HepG2 (cell line): ENCODE measurements around the gene TTLL11. TPM values are rescaled to one million over a fixed set of nuclear protein-coding genes. Genes with fewer than 3 reads are reported as not detected.
A peak's percentile ranks its signal among the peaks of the same experiment; 100 is the strongest.

Source experiments
- ATAC-seq: fragments of 200-7000 bp; cut with Tn5 transposase; 3 replicates; pipeline ENCODE4 v1.9.1; 2020; ENCODE audit warnings: mild to moderate bottlenecking, moderate library complexity
- BruUV-seq: library from RNA; stranded (reverse); fragments of 400-500 nt; replicated peaks from 2 replicates; lab custom pipeline; 2021; lab: Mats Ljungman, UMichigan
- CTCF ChIA-PET: fragments of 300-600 bp; formaldehyde crosslinking; extraction: SDS; loops from one replicate; lab custom pipeline; 2021; ENCODE audit warnings: low total read pairs, inconsistent platforms, low intra/inter-chr PET ratio; lab: Yijun Ruan, JAX
- POLR2A ChIA-PET: fragments of 350-600 bp; sonication (Branson Sonifier 250); formaldehyde crosslinking; loops from one replicate; lab custom pipeline; 2020; ENCODE audit warnings: antibody characterized with exemption, inconsistent platforms; lab: Yijun Ruan, JAX
- DNase-seq: peaks from one replicate; pipeline ENCODE4 v3.0.0-alpha.2; 2015; ENCODE audit warnings: low spot score
- FAIRE-seq: peaks from 3 replicates; lab custom pipeline; 2011; peaks lifted over from hg19 to GRCh38; lab: Jason Lieb, UNC
- H2AFZ ChIP-seq: one replicate; pipeline ENCODE4 v1.6.1; 2011; ENCODE audit warnings: low read length, inconsistent platforms
- H3K27ac ChIP-seq: fragments of 300-600 bp; 3 replicates; pipeline ENCODE4 v1.8.0; 2011; ENCODE audit warnings: mixed run types, mild to moderate bottlenecking, mixed read lengths, low read length, inconsistent platforms; ENCODE audit not compliant: insufficient read depth; ENCODE audit errors: extremely low read length
- H3K27me3 ChIP-seq, 2 experiments: fragments of 200-600 bp in 1 of 2; 2 replicates in 1 of 2; 3 replicates in 1 of 2; pipeline versions ENCODE4 v1.6.0 to v1.8.0; 2011; ENCODE audit warnings: low read length in 2 of 2, mild to moderate bottlenecking in 2 of 2, moderate library complexity in 2 of 2, inconsistent platforms in 1 of 2; ENCODE audit not compliant: insufficient read depth in 2 of 2, control insufficient read depth in 1 of 2
- H3K36me3 ChIP-seq, 2 experiments: fragments of 200-600 bp in 1 of 2; replicated peaks in 1 of 2; 2 replicates in 1 of 2; 3 replicates in 1 of 2; pipeline versions ENCODE4 v1.5.1 to v1.8.0; 2011; ENCODE audit warnings: low read length in 2 of 2, inconsistent platforms in 1 of 2; ENCODE audit not compliant: insufficient read depth in 2 of 2, control insufficient read depth in 1 of 2
- H3K4me1 ChIP-seq: 2 replicates; pipeline ENCODE4 v1.5.1; 2012; ENCODE audit warnings: low read length, inconsistent platforms; ENCODE audit not compliant: insufficient read depth
- H3K4me2 ChIP-seq: 2 replicates; pipeline ENCODE4 v1.6.0; 2011; ENCODE audit warnings: low read depth, low read length, inconsistent platforms
- H3K4me3 ChIP-seq, 3 experiments: fragments of 200-600 bp in 1 of 3; sonication (generic), shearing (Covaris generic) in 1 of 3; replicated peaks in 1 of 3; 2 replicates each; pipeline ENCODE4 v1.5.1; 2011 to 2016; ENCODE audit warnings: low read length in 3 of 3, inconsistent platforms in 2 of 3, low read depth in 2 of 3, mild to moderate bottlenecking in 2 of 3, control low read depth in 1 of 3, mixed read lengths in 1 of 3; ENCODE audit not compliant: insufficient read depth in 1 of 3
- H3K79me2 ChIP-seq: one replicate; pipeline ENCODE4 v1.6.1; 2011; ENCODE audit warnings: low read length, inconsistent platforms; ENCODE audit not compliant: insufficient read depth
- H3K9ac ChIP-seq: 2 replicates; pipeline ENCODE4 v1.6.0; 2011; ENCODE audit warnings: mild to moderate bottlenecking, low read depth, low read length, inconsistent platforms; ENCODE audit not compliant: insufficient read depth
- H3K9me3 ChIP-seq: 2 replicates; pipeline ENCODE4 v1.5.1; 2012; ENCODE audit warnings: mild to moderate bottlenecking, low read length
- H4K20me1 ChIP-seq: 2 replicates; pipeline ENCODE4 v1.6.0; 2011; ENCODE audit warnings: inconsistent platforms, mild to moderate bottlenecking, low read length, moderate library complexity; ENCODE audit not compliant: insufficient read depth
- ARNTL ChIP-seq: sonication (generic); formaldehyde crosslinking; IDR thresholded peaks from 2 replicates; pipeline ENCODE4 v1.4.0; 2020; ENCODE audit warnings: mild to moderate bottlenecking, missing genetic modification reagents
- CHCHD3 ChIP-seq: sonication (generic); formaldehyde crosslinking; IDR thresholded peaks from 2 replicates; pipeline ENCODE4 v1.8.0; 2022; ENCODE audit warnings: mild to moderate bottlenecking, missing genetic modification reagents, moderate library complexity
- CREB1 ChIP-seq, 2 experiments: fragments of 450-650 bp in 1 of 2; IDR thresholded peaks; 2 replicates each; pipeline ENCODE4 v1.6.1; 2016 to 2017; ENCODE audit warnings: control low read depth in 1 of 2, mild to moderate bottlenecking in 1 of 2, missing compliant biosample characterization in 1 of 2, missing genetic modification characterization in 1 of 2
- ERF ChIP-seq: IDR thresholded peaks from 2 replicates; pipeline ENCODE4 v1.6.1; 2018; ENCODE audit warnings: missing biosample characterization, missing genetic modification reagents
- HMGXB4 ChIP-seq, 2 experiments: sonication (generic) in 1 of 2; formaldehyde crosslinking in 1 of 2; IDR thresholded peaks; 2 replicates each; pipeline versions ENCODE4 v1.4.0 to v1.6.1; 2018 to 2020; ENCODE audit warnings: missing genetic modification reagents in 2 of 2, borderline replicate concordance in 1 of 2, low read depth in 1 of 2, mild to moderate bottlenecking in 1 of 2, missing biosample characterization in 1 of 2
- LCORL ChIP-seq, 2 experiments: fragments of 450-650 bp in 1 of 2; sonication (generic) in 1 of 2; formaldehyde crosslinking in 1 of 2; IDR thresholded peaks; 2 replicates each; pipeline versions ENCODE4 v1.5.0 to v1.6.1; 2017 to 2020; ENCODE audit warnings: antibody characterized with exemption in 1 of 2, missing genetic modification reagents in 1 of 2
- NAIF1 ChIP-seq: sonication (generic); formaldehyde crosslinking; IDR thresholded peaks from 2 replicates; pipeline ENCODE4 v1.5.0; 2020; ENCODE audit warnings: mild to moderate bottlenecking, missing genetic modification reagents, borderline replicate concordance
- NFIB ChIP-seq: sonication (generic); formaldehyde crosslinking; IDR thresholded peaks from 2 replicates; pipeline ENCODE4 v1.9.0; 2021; ENCODE audit warnings: missing genetic modification reagents, mild to moderate bottlenecking, borderline replicate concordance
- RXRA ChIP-seq: sonication (generic); formaldehyde crosslinking; IDR thresholded peaks from 2 replicates; pipeline ENCODE4 v1.5.1; 2020; ENCODE audit warnings: missing genetic modification reagents
- SALL2 ChIP-seq: sonication (generic); formaldehyde crosslinking; IDR thresholded peaks from 2 replicates; pipeline ENCODE4 v1.8.1; 2023; ENCODE audit warnings: mild to moderate bottlenecking, missing genetic modification reagents, inconsistent platforms
- SKIL ChIP-seq: sonication (generic); formaldehyde crosslinking; IDR thresholded peaks from 2 replicates; pipeline ENCODE4 v1.8.0; 2022; ENCODE audit warnings: missing genetic modification reagents, mild to moderate bottlenecking, moderate library complexity, borderline replicate concordance
- UBTF ChIP-seq: sonication (generic); formaldehyde crosslinking; IDR thresholded peaks from 2 replicates; pipeline ENCODE4 v1.4.0; 2020; ENCODE audit warnings: mild to moderate bottlenecking, missing genetic modification reagents
- ZNF558 ChIP-seq: sonication (generic); formaldehyde crosslinking; IDR thresholded peaks from 2 replicates; pipeline ENCODE4 v1.9.0; 2022; ENCODE audit warnings: mild to moderate bottlenecking, missing genetic modification reagents, borderline replicate concordance
- ZNF629 ChIP-seq: sonication (generic); formaldehyde crosslinking; conservative IDR thresholded peaks from 2 replicates; pipeline ENCODE4 v1.5.0; 2020; ENCODE audit warnings: missing genetic modification reagents
- ZNF781 ChIP-seq: sonication (generic); formaldehyde crosslinking; IDR thresholded peaks from 2 replicates; pipeline ENCODE4 v1.5.1; 2020; ENCODE audit warnings: borderline replicate concordance, mild to moderate bottlenecking, missing genetic modification reagents; ENCODE audit errors: not compliant biosample characterization
- WGBS: methylation state at CpG from one replicate; pipeline ENCODE4 v1.1.6; 2017; ENCODE audit warnings: low lambda C conversion rate; 5-methylcytosine and 5-hydroxymethylcytosine counted together
- in situ Hi-C: cut with HindIII; loops from 2 replicates; pipeline ENCODE4 v1.10.0; 2017; ENCODE audit warnings: low pct_unique_long_range_greater_than_20kb; ENCODE audit not compliant: extremely low pct_ligation_motif_present
- intact Hi-C: fragments of 100-400 bp; cut with micrococcal nuclease; formaldehyde crosslinking; loops from one replicate; pipeline ENCODE4 v1.10.0; 2022; ENCODE audit not compliant: unreplicated experiment
- polyA plus RNA-seq, 8 experiments: library from polyadenylated mRNA; depleted of rRNA in 3 of 8; stranded (reverse) in 7 of 8; unstranded in 1 of 8; fragments of >200 nt; fragmentation: Illumina TruSeq in 4 of 8; extraction: Trizol in 4 of 8; gene quantifications; 2 replicates each; pipeline versions ENCODE4 v1.2.1 to v1.2.3, GENCODE V29; 2011 to 2016; ENCODE audit warnings: low read depth in 4 of 8, missing spikeins in 1 of 8, mixed read lengths in 1 of 8; ENCODE audit not compliant: insufficient read depth in 1 of 8
- total RNA-seq, 5 experiments: library from RNA; depleted of rRNA; stranded (reverse); fragments of >200 nt; fragmentation: Illumina TruSeq; extraction: Trizol; gene quantifications; 2 replicates each; pipeline ENCODE4 v1.2.3, GENCODE V29; 2016; ENCODE audit warnings: low read depth in 1 of 5

Gene TTLL11
- total and polyA plus RNA-seq, 2 of the 13 experiments (the other 11 are each of a cell fraction or from before 2014, with no cell fraction given), result 4.5 to 5.2 TPM

GRCh38 chr9:121990600-121991306, 102.4 kb downstream of the TTLL11 start:
- intact Hi-C loops (loop anchor here (2.0 kb wide), 1 partner anchor 444 kb away; no protein-coding TSS in a partner anchor), in situ Hi-C loops (loop anchor here (5.0 to 25.0 kb wide), 3 partner anchors 253 to 443 kb away; no protein-coding TSS in a partner anchor)
- ChIA-PET CTCF (interaction anchor here (0.6 kb wide), 1 partner anchor 255 kb away, joined by 3 read pairs; no protein-coding TSS in a partner anchor), POLR2A (interaction anchor here (0.8 to 1.8 kb wide), 3 partner anchors 15 to 247 kb away, joined by 3 to 9 read pairs (median 4); no protein-coding TSS in a partner anchor)
- Histone ChIP-seq H3K9ac (peak overlapping the region; percentile 35; the same call in 1 of the 2 replicates), H3K9me3 (no peaks in the 10 kb centered on the region), H3K4me1 (peaks cover 48% of the 10 kb centered on the region), H3K4me2 (peak overlapping the region; percentile 66), H3K79me2 (no peaks in the 10 kb centered on the region), H2AFZ (no peak overlapping the region), H3K27me3 (no peaks in the 10 kb centered on the region), H3K27ac (peak overlapping the region; percentile 62), H3K36me3 (no peaks in the 10 kb centered on the region), H3K4me3 (peak overlapping the region in 2 of 3 experiments; percentile 17 to 35; a peak in 3 of 6 replicates), H4K20me1 (no peaks in the 10 kb centered on the region)
- no TSS peak for BruUV-seq
- WGBS, result 15% methylated on average over 9 of the region's 9 CpGs
- FAIRE-seq, result peak; percentile 57
- peak; percentile 62 for DNase-seq
- ATAC-seq, result peak; percentile 87
- TF ChIP-seq CREB1 (IDR thresholded peaks at IDR 0.05) (no peak), CREB1 (CRISPR knock-in tag; IDR thresholded peaks at IDR 0.05) (peak; percentile 63), ERF (CRISPR knock-in tag) (peak; percentile 30; the same call in 1 of the 2 replicates), ZNF781 (CRISPR knock-in tag) (no peak), ZNF629 (CRISPR knock-in tag) (peak; percentile 49; the same call in 1 of the 2 replicates), NFIB (CRISPR knock-in tag) (no peak), ZNF558 (CRISPR knock-in tag) (no peak), UBTF (CRISPR knock-in tag) (0 out of 2 replicates have a peak, but pooled peaks have one; percentile 16), RXRA (CRISPR knock-in tag) (0 out of 2 replicates have a peak, but pooled peaks have one; percentile 15), CHCHD3 (CRISPR knock-in tag) (no peak), NAIF1 (CRISPR knock-in tag) (no peak), LCORL (IDR thresholded peaks at IDR 0.05) (no peak), LCORL (CRISPR knock-in tag; IDR thresholded peaks at IDR 0.05) (peak; percentile 25; the same call in 1 of the 2 replicates), HMGXB4 (CRISPR knock-in tag; IDR thresholded peaks at IDR 0.05; ENCODE audit: borderline replicate concordance in 1 of 2, low read depth in 1 of 2) (0 out of 4 replicates have a peak, but pooled peaks of 1 of the 2 experiments have one; percentile 33), SKIL (peak; percentile 50), SALL2 (CRISPR knock-in tag) (no peak; the same call in 1 of the 2 replicates), ARNTL (CRISPR knock-in tag) (peak; percentile 72; the same call in 1 of the 2 replicates)
